UCSD-AML1 (cell line): ENCODE results near the gene NBPF11.
"Not testable (repeated sequence)": the region's sequence is repeated elsewhere in the genome, so short reads cannot be mapped to it uniquely, and the experiment has no call there.

Source experiments
- DNase-seq: peaks from one replicate; lab custom pipeline; 2025; ENCODE audit not compliant: unreplicated experiment; lab: John Stamatoyannopoulos, UW

The NBPF11 gene

DNA sequence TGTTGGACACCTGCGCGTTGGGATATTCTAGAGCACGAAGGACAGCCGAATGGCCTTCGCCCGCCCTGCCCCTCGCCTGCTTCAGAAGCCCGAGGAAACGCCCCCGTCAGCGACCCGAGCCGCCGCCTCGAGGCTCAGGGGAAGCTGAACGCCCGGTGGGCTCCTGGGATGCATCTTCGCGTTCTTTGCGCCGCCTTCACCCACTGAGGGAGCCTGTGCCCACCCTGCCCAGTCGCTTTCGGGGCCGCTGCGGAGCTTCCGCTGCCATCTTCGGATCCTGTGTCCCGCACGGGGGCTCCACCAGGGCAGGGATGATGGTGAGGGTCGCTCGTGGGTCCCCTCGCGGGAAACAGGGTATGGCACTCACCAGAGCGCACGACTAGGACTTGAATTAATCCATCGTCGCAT lies 91.8 kb downstream of the NBPF11 start:
- DNase-seq, result not testable (repeated sequence)

- not testable (repeated sequence) for DNase-seq
Measured at GRCh38 chr1:148057384-148057783, 94.7 kb downstream of the NBPF11 start.
